Right lobe of liver (tissue), 4 donors: ENCODE measurements around the gene PRH1.

ENCODE experiments used
- CTCF ChIP-seq, 4 donors: fragments of 200-600 bp in 3 of 4; fragments of 450-650 bp in 1 of 4; IDR thresholded peaks; one replicate each; pipeline versions ENCODE4 v1.5.1 to v1.8.0; 2016 to 2022; ENCODE audit warnings: antibody characterized with exemption in 4 of 4, mild to moderate bottlenecking in 2 of 4
- POLR2A ChIP-seq: fragments of 450-650 bp; IDR thresholded peaks from one replicate; pipeline ENCODE4 v1.6.1; 2017; ENCODE audit warnings: antibody characterized with exemption, mild to moderate bottlenecking
- donor health status: DM: no; HTN: no; CAD: no.
- donor health status: DM: no; HTN: no; CAD: no.
- donor health status: DM: no; HTN: yes; CAD: no.

- TF ChIP-seq CTCF (IDR thresholded peaks at IDR 0.05): no peak
- no peak for TF ChIP-seq POLR2A
Measured at GRCh38 chr12:10909462-10909861, 25.4 kb upstream of the PRH1 start, which contains the start of gene TAS2R13.
